OCI-LY1 (cell line): Measurements from ENCODE around the gene HERC5.

Source experiments
- EZH2 ChIP-seq: fragments of 200-600 bp; sonication (generic), shearing (Covaris generic); IDR thresholded peaks from 2 replicates; pipeline ENCODE4 v1.8.0; 2017; ENCODE audit warnings: borderline replicate concordance, mixed run types, mild to moderate bottlenecking, antibody characterized with exemption, low read length, moderate library complexity, mixed read lengths
- TF ChIP-seq, protein P1 (sequence below): fragments of 200-600 bp; sonication (generic), shearing (Covaris generic); IDR thresholded peaks from 2 replicates; pipeline ENCODE4 v1.5.1; 2017; ENCODE audit warnings: mild to moderate bottlenecking, antibody characterized with exemption, low read length, moderate library complexity, mixed read lengths

- TF ChIP-seq, protein P1, sequence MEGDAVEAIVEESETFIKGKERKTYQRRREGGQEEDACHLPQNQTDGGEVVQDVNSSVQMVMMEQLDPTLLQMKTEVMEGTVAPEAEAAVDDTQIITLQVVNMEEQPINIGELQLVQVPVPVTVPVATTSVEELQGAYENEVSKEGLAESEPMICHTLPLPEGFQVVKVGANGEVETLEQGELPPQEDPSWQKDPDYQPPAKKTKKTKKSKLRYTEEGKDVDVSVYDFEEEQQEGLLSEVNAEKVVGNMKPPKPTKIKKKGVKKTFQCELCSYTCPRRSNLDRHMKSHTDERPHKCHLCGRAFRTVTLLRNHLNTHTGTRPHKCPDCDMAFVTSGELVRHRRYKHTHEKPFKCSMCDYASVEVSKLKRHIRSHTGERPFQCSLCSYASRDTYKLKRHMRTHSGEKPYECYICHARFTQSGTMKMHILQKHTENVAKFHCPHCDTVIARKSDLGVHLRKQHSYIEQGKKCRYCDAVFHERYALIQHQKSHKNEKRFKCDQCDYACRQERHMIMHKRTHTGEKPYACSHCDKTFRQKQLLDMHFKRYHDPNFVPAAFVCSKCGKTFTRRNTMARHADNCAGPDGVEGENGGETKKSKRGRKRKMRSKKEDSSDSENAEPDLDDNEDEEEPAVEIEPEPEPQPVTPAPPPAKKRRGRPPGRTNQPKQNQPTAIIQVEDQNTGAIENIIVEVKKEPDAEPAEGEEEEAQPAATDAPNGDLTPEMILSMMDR = no peak
- no peak for TF ChIP-seq EZH2
Measured at GRCh38 chr4:88422403-88422802, 34.5 kb upstream of the HERC5 start.
